ENCODE measurements around the gene UNC13C.

UNC13C gene

GRCh38 chr15:54571576-54571975 is 593.3 kb downstream of the UNC13C start:
- TF ChIP-seq CTCF (IDR thresholded peaks at IDR 0.05) = no peak

DNA sequence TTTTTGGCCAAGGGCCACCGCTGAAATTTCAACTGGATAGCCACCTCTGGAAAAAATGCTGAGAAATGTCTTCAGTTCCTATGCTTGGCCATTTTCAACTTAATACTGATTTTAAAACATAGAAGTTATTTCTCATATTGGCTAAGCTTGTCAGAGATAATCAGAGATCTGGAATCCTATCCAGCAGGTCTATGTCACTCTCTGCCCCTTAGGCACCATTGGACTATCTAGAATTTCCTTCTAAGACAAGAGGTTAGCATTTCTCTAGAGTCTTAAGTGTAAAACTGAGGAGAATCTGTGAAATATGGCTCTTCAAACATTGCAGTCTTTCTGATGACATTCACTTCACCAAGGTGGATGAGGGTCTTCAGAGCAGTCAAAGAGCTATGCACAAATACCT is 597.3 kb downstream of the UNC13C start:
- TF ChIP-seq CTCF (IDR thresholded peaks at IDR 0.05) = no peak

GRCh38 chr15:54576298-54576935 is 598.2 kb downstream of the UNC13C start:
- TF ChIP-seq CTCF (IDR thresholded peaks at IDR 0.05) = no peak

GRCh38 chr15:54577476-54578250 is 599.4 kb downstream of the UNC13C start:
- TF ChIP-seq CTCF (IDR thresholded peaks at IDR 0.05) = no peak

DNA sequence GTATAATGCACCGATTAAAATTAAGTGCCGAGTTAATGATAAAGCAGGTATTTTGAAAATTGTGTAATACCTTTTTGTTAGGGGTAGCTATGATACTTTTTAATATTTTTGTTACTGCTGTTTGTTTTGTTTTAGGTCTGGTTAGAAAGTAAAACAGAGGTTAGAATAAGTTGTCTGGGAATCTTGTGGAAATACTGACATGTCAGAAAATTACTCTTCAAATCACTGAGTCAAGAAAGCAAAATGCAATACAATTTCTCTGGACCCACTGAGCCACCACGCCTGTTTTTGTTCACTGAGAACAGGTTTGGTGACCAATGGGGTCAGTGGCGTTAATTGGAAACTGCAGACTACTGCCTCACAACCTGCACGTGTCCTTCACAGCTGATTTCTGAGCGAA is 601.6 kb downstream of the UNC13C start:
- TF ChIP-seq CTCF (IDR thresholded peaks at IDR 0.05) = no peak

DNA sequence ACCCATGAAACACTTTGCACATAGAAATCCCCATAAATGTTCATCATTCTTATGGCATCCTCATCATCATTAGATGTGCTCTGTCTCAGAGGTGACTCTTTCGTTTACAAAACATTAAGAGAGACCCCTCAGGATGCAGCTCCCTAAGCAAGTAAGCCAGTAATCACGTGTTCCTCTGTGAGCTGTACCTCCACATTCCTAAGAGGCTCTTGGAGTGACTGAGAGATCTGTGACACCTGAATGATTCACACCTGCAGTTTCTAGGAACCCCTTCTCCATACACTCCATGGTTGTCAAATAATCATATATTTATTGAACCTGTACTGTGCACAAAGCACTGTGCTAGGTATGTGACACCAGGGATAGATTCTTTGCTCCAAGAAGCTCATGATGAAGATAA is 602.4 kb downstream of the UNC13C start:
- no peak for TF ChIP-seq CTCF (IDR thresholded peaks at IDR 0.05)

DNA sequence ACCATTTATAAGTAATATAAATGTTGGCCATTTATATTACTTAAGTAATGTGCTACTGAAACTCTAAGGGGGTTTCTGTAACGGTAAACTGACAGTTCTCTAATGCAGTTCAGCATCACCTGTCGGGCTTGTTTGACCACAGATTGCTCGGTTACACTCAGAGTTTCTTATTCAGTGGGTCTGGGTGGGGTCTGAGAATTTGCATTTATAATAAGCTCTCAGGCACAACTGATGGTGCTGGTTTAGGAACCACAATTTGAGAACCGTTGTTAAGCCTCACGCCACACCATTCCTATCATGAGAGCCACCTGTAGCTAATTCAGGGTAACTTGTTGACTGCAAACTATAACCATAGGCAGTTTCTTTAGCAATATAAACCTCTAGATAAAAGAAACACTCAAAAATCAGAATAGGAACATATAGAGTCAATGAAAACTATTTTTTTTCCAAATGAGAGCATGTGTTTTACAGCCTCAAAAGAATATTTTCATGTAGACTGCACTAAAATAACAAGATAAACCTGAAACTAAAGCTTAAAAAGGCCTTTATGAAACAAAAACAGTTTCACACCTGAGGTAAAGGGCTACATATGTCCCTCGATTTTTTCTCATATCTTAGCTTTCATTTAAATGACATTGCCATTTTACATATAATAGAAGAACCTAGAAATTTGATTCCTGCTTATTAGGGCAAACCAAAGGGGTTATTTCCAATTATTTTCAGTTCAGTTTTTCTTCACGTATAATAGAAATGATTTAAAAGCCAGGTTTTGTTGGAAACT is 604.8 kb downstream of the UNC13C start:
- TF ChIP-seq CTCF (IDR thresholded peaks at IDR 0.05) = no peak

All from LNCAP (cell line).